ENCODE data around the gene OSM.
A peak's percentile ranks its signal among the peaks of the same experiment; 100 is the strongest.

OSM gene

DNA sequence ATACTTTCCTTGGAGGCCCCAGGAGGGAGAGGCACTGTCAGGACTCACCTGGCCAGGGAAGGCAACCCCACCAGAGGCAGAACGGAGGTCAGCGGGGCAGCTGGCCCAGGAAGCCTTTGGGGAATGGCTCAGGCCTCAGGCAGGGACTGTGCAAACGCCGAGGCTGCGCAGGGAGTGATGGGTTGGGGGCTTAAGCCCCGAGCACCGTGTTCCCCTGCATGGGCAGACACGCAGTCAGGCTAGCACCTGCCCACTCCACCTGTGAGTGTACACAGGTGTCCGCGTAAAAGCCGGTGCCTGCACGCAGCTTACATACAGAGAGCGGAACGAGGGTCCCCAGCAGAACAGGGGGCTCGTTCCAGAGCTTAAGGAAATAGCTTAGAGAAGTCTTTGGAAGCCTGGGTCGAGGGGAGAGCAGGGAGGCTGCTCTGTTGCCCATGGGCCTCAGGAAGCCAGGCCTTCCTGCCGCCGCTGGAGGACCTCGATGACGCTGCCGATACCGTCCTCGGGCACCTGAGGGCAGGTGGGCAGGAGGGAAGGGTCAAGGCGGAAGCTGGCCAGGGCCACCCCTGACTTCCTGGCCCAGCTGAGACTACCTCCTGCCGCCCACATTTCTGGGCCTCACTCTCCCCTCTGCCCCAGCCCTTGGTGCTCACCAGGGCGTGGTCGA, 18.7 kb upstream of the OSM start:
- no peak for DNase-seq (ENCODE audit: low read depth, low spot score)

DNA sequence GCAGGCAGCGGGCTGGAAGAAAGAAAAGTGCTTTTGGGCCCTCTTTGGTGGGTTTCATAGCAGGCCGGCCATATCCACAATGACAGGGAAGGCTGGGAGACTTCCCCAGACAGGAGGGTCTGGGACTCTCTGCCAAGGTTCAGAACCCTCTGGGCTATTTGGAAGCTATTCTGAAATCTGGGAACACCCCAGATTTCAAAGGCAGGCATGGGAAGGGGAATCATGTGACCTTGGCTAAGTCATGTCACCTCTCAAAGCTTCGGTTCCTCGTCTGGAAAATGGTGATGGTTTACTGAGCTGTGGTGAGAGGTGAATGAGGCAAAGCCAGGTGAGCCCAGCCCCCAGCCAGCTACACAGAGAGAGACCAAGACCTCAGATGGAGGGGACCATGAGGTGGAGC, 18.0 kb upstream of the OSM start:
- no peak for DNase-seq (ENCODE audit: low read depth, low spot score)

DNA sequence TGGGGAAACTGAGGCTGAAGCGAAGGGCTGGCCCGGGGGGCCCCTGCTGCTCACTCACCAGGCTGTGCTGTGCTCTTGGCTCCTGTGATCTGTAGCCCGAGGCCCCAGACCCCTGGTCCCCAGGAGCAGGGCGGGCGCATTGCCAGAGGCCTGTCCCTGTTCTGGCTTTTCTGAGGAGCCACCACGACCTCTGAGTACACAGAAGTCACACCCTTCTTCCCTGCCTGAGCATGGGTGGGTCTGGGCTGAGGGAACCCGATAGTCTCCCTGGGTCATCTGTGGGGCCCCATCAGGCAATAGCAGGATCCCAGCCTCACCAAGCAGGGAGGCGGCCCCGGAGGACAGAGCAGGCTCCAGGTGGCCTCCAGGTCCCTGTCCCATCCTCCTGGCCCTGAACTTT, 17.5 kb upstream of the OSM start:
- no peak for DNase-seq (ENCODE audit: low read depth, low spot score)

DNA sequence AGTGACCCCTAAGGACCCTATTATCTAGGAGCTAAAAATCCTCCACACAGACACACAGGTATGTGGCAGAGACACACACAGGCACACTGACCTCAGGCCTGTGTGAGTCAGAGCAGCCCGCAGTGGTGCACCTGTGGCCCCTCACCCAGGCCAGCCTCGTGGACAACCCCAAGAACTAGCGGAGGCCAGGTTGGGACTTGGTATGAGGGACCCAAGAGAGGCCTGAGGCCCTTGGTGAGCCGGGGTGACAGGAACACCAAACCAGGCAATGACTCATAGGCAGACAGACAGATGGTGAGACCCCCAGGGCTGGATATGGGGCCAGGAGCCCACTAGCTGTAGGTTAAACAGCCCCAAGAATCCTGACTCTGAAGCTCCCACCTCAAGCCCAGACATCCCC, 16.7 kb upstream of the OSM start:
- DNase-seq (ENCODE audit: low read depth, low spot score), result no peak

DNA sequence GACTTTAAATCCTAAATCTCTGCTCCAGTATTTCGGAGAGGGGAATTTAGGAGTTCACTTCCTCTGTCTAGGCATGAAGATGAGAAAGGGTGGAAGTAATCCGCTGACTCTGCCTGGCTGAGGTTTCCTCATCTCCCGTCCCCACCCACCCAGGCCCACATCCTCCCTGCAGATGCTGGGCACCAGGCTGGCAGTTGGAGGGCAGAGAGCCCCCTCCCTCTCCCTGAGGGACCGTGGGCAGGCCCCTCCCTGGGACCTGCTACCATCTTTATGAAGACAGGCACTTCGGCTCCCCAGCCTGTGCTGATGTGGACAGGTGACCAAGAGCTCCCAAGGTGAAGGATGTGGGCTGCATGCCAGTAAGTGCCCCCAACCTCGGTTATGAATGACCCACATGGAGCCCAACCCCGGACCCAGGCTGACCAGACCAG, 16.0 kb upstream of the OSM start:
- DNase-seq (ENCODE audit: low read depth, low spot score), result no peak

DNA sequence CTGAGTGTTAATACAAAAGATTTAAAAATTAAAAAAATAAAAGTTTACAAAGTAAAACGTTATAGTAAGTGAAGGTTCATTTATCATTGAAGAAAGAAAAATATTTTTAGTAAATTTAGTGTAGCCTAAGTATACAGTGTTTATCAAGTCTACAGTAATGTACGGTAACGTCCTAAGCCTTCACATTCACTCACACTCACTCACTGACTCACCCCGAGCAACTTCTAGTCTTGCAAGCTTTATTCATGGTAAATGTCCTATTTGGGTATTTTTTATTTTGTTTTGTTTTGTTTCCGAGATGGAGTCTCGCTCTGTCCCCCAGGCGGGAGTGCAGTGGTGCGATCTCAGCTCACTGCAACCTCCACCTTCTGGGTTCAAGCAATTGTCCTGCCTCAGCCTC, 13.9 kb upstream of the OSM start:
- no peak for DNase-seq (ENCODE audit: low read depth, low spot score)

DNA sequence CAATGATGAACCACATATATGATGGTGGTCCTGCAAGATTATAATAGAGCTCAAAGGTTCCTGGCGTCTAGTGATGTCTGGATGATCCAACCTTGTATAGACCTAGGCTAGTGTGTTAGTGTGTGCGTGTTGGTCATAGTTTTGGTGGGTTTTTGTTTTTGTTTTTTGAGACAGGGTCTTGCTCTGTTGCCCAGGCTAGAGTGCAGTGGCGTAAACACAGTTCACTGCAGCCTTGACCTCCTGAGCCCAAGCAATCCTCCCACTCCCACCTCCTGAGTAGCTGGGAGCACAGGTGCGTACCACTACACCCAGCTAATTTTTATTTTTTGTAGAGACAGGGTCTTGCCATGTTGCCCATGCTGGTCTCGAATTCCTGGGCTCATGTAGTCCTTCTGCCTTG, 13.3 kb upstream of the OSM start:
- DNase-seq (ENCODE audit: low read depth, low spot score), result no peak

DNA sequence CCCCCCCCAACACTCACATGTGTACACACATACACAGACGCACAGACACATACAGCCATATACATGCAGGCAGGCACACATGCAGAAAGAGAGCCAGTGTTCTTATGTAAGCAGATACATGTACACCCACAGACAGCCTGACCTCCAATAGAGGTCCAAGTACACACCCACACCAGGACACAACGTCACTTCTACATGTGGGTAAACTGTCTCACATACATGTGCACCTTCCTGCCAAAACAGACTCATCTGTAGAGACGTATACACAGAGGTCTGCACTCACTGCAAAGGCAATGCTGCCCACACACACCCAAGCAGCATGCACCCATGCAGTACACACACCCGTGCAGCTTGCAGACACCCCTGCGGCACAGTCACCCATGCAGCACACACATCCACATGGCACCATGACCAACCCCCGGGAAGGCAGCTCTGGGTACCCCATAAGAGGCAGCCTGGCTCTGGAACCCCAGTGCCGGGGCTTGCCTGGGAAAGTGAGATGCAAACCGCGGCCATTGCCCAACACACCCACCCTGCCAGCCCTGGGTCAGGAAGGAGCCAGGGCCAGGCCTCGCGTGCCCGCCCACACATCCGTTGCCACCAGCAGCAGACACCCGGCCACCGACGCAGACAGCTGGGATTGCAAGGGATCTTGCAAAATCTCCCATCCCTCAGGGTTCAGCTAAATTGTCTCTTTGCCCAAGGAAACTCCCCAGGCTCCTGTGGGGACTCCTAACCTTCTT, 12.6 kb upstream of the OSM start:
- DNase-seq (ENCODE audit: low read depth, low spot score), result no peak

DNA sequence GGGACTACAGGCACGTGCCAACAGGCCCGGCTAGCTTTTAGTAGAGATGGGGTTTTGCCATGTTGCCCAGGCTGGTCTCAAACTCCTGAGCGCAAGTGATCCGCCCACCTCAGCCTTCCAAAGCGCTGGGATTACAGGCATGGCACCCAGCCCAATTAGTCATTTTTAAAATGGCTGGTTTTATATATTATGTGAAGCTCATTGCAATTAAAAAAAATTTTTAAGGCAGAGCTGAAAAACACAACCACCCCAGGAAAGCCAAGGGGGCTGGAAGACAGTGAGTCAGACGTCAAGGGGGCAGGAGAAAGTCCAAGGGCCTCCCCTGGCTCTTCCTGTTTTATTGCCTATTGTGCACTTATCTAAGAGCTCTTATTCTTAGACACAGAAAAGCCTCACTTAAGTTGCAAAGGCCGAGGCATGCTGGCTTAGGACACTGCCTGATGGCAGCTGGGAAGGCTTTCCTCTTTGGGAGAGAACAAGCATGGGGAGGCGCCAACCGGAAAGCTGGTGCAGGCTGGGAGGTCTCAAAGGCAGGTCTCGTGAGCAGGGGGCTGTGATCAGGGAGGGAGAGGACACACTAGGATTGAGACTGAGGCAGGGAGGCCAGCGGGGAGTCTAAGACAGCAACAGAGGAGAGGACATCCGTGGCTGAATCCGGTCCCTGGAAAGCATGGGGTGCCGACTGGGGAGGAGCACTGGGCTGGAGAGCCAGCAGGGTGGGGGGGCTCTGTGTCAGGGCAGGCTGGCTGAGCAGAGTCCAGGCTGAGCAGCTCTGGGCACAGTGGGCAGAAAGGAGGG, 11.1 kb upstream of the OSM start:
- DNase-seq (ENCODE audit: low read depth, low spot score), result no peak

DNA sequence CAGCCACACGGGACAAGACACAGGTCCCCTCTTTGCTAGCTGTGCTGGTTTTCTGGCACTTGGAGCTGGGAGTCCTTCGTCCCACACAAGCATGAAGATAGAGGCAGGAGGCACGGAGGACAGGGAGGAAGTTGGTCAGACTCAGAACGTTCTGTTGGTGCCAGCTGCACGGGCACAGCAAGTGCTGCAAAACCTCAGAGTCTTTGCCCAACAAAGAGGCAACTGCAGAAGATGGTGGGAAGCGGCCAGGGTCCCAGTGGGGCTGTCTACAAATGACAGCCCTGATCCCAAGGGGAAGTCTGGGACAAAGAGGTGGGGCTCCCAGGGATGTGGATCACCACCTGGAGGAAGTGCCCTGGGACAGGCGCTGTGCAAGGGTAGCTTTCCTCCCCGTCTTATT, 9.4 kb upstream of the OSM start:
- DNase-seq (ENCODE audit: low read depth, low spot score), result no peak

DNA sequence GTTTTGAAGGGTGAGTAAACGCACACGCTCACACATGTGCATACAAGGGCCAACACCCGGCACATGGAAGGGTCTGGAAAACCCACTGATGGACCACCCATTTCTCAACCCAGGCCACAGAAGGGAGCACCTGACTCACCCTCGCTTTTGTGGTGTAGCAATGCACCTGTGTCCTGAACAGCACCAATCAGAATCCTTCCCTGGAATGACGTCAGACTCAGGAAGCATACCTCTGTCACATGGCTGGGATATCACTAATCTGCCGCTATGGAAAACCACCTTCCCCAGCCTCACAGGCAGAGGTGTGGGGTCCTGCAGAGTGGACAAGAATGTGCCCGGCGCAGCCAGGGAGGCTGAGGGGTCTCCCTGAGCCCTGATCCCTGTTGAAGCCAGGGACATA, 9.0 kb upstream of the OSM start:
- peak; percentile 30 for DNase-seq (ENCODE audit: low read depth, low spot score)

DNA sequence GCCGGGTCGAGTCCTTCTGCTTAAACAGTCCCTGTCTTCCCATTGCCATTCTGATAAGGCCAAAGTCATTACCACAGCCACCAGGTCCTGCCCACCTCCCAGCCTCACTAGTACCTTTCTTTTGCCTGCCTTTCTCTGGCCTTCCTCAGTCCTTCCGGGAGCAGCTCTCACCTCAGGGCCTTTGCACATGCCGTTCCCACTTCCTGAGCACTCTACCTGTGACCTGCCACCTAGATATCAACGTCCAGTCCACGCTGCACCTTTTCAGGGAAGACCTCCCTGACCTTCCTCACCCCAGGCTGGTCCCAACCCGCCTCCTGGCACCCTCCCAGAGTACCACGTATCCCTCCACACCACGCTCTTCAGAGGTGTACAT, 7.8 kb upstream of the OSM start:
- DNase-seq (ENCODE audit: low read depth, low spot score), result no peak

DNA sequence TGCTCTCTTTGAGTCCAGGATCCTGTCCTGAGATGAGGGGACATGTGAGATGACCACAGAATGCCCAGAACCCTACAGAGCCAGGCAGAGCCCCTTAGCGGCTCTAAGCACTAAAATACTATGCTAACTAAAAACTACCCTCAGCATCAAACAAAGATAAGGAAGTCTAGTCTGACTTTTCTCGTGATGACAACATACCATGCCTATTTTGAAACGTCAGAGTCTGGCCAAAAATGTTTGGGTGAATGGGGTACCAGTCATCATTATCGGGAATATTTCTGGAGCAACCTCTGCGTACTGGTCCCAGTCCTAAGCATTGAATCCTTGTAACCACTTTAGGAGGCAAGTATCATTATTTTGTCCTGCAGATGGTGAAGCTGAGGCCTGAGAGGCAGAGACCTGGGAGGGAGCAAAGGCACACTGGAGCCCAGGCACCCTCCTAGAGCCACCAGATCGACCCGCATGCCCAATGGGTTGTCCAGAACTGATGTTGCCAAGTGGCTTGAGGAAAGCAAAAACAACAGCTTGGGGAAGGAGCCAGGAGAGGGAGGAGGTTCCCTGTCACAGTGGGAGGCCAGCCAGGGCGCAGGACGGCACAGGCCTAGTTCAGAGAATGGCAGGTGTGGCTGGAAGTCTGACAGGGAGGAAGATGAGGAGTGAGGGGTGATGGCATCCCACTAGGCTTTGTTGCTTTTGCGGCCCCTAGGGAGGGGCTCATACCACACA, 7.2 kb upstream of the OSM start:
- DNase-seq (ENCODE audit: low read depth, low spot score), result no peak

DNA sequence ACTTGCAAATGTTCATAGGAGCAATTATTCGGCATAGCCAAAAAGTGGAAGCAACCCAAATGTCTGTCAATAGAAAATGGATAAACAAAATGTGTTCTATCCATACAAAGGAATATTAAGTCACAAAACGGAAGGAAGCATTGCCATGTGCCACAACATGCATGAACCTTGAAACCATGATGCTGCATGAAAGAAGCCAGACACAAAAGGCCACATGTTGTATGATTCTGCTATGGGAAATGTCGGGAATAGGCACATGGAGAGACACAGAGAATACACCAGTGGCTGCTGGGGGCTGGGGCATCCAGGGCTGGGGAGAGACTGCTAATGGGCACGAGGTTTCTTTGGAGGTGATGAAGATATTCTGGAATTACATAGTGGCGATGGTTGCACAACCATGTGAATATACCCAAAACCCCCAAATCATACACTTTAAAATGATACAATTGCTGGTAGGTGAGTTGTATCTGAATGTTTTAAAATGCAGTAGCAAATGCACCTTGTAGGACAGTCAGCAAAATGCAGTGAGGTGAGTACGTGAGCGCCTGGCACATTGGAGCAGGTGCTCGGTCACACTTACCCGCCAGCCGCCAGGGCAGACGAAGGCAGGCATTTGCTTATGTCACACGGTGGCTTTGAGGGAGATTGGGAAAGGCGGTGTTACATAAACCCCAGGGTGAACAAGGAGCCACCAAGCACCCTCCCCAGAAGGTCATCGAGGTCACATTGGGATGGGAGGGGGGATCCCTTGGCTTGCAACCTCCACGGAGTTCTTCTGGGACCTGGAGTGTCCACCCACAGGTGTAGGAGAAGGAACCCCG, 6.3 kb upstream of the OSM start:
- DNase-seq (ENCODE audit: low read depth, low spot score), result no peak

DNA sequence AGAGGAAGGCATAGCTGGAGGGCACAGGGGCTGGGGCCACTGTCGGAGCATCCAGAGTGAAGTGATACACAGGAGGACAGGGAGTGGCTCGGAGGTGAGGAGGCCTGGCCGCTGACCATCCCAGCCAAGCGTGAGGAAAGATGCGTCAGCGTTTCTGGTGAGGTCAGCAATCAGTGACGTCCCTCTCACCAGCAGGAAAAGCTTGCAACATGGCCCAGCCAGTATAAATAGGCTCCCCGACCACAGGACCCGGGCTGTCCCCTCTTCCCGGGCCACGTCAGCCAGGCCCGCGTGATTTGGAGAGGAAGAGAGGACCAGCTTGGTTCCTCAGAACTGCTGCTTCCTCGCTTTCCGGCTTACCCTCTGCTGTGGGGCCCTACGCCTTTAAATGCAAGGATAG, 4.2 kb upstream of the OSM start:
- no peak for DNase-seq (ENCODE audit: low read depth, low spot score)

DNA sequence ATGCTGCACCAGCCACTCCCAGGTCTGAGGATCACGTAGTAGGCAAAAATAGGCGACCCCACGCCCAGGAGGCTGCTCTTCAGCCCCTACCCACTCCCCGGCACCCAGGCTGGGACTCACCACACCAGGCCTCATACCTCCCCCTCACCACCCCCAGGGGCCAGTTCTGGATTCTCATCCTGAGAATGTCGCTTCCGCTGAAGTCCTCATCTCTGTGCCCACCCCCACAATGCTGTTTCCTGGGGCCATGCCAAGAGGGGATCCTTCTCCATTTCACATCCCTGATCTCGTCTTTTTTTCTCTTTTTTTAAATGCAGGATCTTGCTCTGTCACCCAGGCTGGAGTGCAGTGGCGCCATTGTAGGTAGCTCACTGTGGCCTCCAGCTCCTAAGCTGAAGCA, 1.7 kb upstream of the OSM start:
- no peak for DNase-seq (ENCODE audit: low read depth, low spot score)

DNA sequence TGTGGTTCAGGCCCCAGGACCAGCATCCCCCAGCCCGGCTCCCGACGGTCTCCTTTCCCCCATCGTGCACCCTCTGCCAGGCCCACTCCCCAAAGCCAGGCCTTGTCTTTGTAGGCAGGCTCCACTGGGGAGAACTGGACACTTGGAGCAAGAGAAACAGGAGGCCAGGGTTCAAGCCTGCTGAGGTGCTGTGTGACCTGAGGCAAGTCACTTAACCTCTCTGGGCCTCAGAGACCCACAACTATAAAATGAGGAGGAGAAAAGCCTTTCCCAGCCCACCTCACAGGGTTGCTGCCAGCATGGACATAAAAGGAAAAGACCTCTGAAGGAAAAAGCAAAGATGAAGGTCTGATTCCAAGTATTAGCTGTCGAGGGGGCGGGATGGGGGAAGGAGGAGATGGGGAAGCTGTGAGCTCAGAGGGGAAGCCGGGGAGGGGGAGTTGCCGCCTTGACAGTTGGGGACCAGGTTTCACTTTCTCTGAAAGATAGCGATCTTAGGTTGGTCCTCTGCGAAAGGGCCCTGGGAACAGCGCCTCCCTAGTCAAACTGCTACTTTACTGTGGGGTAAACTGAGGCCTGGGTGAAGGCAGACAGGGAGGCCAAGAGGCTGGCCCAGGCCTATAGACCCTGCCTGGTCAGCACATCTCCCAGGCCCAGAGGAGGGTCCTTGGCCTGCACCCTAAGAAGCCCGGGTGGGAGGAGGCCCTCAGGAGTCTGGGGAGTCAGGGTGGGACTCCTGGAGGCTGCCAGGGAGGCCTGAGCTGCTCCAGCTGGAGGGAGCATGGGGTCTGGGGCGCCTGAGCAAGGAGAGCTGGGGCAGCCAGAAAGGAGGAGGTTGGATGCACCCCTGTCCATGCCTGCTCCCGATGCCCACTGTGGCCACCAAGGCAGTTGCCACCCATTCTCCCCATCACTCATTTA, 991 bp upstream of the OSM start:
- DNase-seq (ENCODE audit: low read depth, low spot score), result no peak

DNA sequence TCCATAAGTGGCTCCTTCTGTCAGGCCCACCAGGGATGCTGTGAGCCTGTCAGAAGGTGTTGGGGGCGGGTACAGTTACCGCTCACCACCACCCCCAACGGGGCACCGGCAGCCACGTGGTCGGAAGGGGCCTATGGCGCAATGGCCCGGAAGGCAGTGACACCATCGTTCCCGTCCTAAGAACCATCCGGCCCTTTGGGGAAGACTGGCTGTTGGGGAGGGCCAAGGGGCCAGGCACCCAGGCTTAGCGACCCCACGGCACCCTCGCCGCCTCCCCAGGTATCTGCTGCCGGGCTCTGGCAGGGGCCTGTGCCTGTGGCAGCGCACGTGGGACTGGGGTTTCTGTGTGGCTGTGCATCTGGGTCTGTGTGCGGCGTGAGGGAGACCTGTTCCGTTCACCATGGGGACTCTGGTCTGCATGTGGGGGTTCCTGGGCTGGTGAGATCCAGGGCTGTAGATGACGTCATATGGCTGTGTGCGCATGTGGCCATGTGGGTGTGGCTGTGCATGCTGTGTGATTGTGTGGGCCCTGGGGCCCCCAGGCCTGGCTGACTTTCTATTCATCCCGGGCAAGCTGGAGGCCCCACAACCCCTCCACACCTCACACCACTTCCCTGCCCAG, 717 bp downstream of the OSM start:
- DNase-seq (ENCODE audit: low read depth, low spot score), result no peak

DNA sequence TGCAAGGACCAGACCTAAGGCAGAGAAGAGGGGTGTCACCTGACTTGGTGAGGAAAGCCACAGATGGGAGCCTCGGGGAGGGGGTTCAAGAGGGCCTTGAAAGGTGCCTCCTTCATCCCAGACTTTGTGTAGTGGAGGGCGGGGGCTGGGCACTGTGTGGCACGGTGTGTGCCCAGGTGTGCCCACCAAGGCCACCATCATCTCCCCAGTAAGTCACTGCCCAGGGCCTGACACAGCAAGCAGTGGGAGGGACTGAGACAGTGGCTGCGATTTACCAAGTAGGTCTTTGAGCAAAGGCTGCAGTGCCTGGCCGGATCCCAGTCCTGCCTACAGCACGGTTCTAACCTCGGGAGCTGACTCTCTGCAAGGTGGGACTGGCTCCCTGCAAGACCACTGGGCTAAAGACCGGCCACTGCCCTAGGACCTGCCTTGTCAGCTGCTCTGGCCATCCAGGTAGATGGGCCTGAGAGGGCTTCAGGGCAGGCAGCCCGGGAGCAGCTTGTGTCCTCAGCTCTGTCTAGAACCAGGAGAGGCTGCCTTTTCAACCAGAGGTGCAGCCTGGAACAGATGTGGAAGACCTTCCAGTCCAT, 1.4 kb downstream of the OSM start:
- no peak for DNase-seq (ENCODE audit: low read depth, low spot score)
